Peyer's patch (tissue), 4 donors: ENCODE measurements around the gene LRRC38.

Source experiments
- CTCF ChIP-seq, 6 experiments: fragments of 450-650 bp in 4 of 6; fragments of 200-600 bp in 2 of 6; sonication (generic) in 1 of 6; IDR thresholded peaks; one replicate each; pipeline ENCODE4 v1.5.1; 2017 to 2019; ENCODE audit warnings: antibody characterized with exemption in 6 of 6, mild to moderate bottlenecking in 3 of 6, moderate library complexity in 1 of 6
- POLR2A ChIP-seq, 2 donors: fragments of 450-650 bp; IDR thresholded peaks; one replicate each; pipeline ENCODE4 v1.5.1; 2017; ENCODE audit warnings: antibody characterized with exemption in 2 of 2, mild to moderate bottlenecking in 2 of 2, moderate library complexity in 2 of 2

GRCh38 chr1:13492711-13493110 lies 21.1 kb downstream of the LRRC38 start:
- TF ChIP-seq CTCF (IDR thresholded peaks at IDR 0.05) (no peak), POLR2A (IDR thresholded peaks at IDR 0.05) (no peak)
